GM23248 (cell line): ENCODE results near the gene TEX54.
"Not testable (repeated sequence)": the region's sequence is repeated elsewhere in the genome, so short reads cannot be mapped to it uniquely, and the experiment has no call there.

ENCODE experiments used
- EZH2 ChIP-seq: fragments of 200-600 bp; sonication (generic); IDR thresholded peaks from 2 replicates; pipeline ENCODE4 v1.6.1; 2018; ENCODE audit warnings: antibody characterized with exemption, mild to moderate bottlenecking; ENCODE audit not compliant: insufficient read depth, poor library complexity, severe bottlenecking
- EZH2phosphoT487 ChIP-seq: fragments of 200-600 bp; sonication (generic); IDR thresholded peaks from 2 replicates; pipeline ENCODE4 v1.6.1; 2018; ENCODE audit warnings: antibody characterized with exemption, moderate library complexity, mild to moderate bottlenecking, low read depth; ENCODE audit not compliant: insufficient read depth

DNA sequence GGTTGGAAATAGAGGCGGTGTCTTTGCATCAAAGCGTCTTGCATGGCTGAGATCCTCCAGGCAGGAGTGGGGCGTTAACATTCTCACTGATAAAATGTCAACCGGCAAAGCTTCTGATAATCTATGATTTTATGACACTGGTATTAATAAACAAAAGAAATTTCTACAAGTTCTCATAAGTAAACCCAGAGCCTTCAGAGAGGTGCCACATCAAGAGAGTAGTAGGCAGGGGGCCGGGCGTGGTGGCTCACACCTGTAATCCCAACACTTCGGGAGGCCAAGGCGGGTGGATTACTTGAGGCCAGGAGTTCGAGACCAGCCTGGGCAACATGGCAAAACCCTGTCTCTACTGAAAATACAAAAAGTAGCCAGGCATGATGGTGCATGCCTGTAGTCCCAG is 10.2 kb upstream of the TEX54 start:
- not testable (repeated sequence) for TF ChIP-seq EZH2phosphoT487, EZH2
